Measurements from ENCODE around the gene VPS29. TPM values are rescaled to one million over a fixed set of nuclear protein-coding genes. Genes with fewer than 3 reads are reported as not detected.

Gene VPS29
- total RNA-seq, 2 experiments from 2014 or later: 80.3 to 162 TPM

GRCh38 chr12:110543965-110544364 is 42.1 kb upstream of the VPS29 start:
- intact Hi-C loops (cut with micrococcal nuclease; ENCODE audit: unreplicated experiment): no loop called here
- H3K9me2 ChIP-seq (ENCODE audit: insufficient read depth, low read length): no peaks in the 10 kb centered on the region
- H3K4me1 ChIP-seq (ENCODE audit: insufficient read depth, low read length, poor library complexity, severe bottlenecking): peaks cover 12% of the 10 kb centered on the region
- no peak overlapping the region for H2AFZ ChIP-seq (ENCODE audit: low read length)
- DNase-seq (ENCODE audit: low spot score): no peak
- H4K20me1 ChIP-seq (ENCODE audit: insufficient read depth, low read length): no peaks in the 10 kb centered on the region
- H3K4me3 ChIP-seq (ENCODE audit: low read depth, low read length, poor library complexity, severe bottlenecking): no peak overlapping the region
- peaks cover 30% of the 10 kb centered on the region; the same call in 1 of the 2 replicates for H3K79me2 ChIP-seq (ENCODE audit: insufficient read depth, low read depth, low read length)
- TF ChIP-seq CTCF (conservative IDR thresholded peaks at IDR 0.05; ENCODE audit: low read length): no peak
- TF ChIP-seq EZH2phosphoT487 (IDR thresholded peaks at IDR 0.05; ENCODE audit: borderline replicate concordance, low read depth, low read length): no peak
- CTCF ChIA-PET (ENCODE audit: unreplicated experiment): interaction anchor here (0.5 kb wide), 1 partner anchor 154 kb away, joined by 5 read pairs; no protein-coding TSS in a partner anchor
- H3K9me3 ChIP-seq (ENCODE audit: low read length): no peaks in the 10 kb centered on the region
- BruUV-seq (replicated peaks): no TSS peak
- H3K4me2 ChIP-seq (ENCODE audit: low read length): no peak overlapping the region
- POLR2A ChIA-PET: interaction anchor here (0.5 to 1.0 kb wide), 4 partner anchors 10 to 62 kb away, joined by 3 to 5 read pairs (median 3); no protein-coding TSS in a partner anchor
- H3K36me3 ChIP-seq (ENCODE audit: insufficient read depth, low read length): peaks cover 77% of the 10 kb centered on the region
- no peak overlapping the region for H3K27ac ChIP-seq (ENCODE audit: low read depth, low read length, poor library complexity, severe bottlenecking)

GRCh38 chr12:110543252-110543959 is 41.5 kb upstream of the VPS29 start:
- H3K27ac ChIP-seq (ENCODE audit: low read depth, low read length, poor library complexity, severe bottlenecking): no peak overlapping the region
- H2AFZ ChIP-seq (ENCODE audit: low read length): no peak overlapping the region
- peaks cover 24% of the 10 kb centered on the region; the same call in 1 of the 2 replicates for H3K79me2 ChIP-seq (ENCODE audit: insufficient read depth, low read depth, low read length)
- H3K9me2 ChIP-seq (ENCODE audit: insufficient read depth, low read length): no peaks in the 10 kb centered on the region
- peaks cover 77% of the 10 kb centered on the region for H3K36me3 ChIP-seq (ENCODE audit: insufficient read depth, low read length)
- no peak overlapping the region for H3K4me2 ChIP-seq (ENCODE audit: low read length)
- H4K20me1 ChIP-seq (ENCODE audit: insufficient read depth, low read length): no peaks in the 10 kb centered on the region
- intact Hi-C loops (cut with micrococcal nuclease; ENCODE audit: unreplicated experiment): no loop called here
- BruUV-seq (replicated peaks): no TSS peak
- ChIA-PET CTCF (ENCODE audit: unreplicated experiment) (interaction anchor here (0.5 kb wide), 1 partner anchor 154 kb away, joined by 5 read pairs; no protein-coding TSS in a partner anchor), POLR2A (interaction anchor here (0.5 to 1.0 kb wide), 6 partner anchors 12 to 185 kb away, joined by 3 to 5 read pairs (median 3); no protein-coding TSS in a partner anchor)
- no peak for DNase-seq (ENCODE audit: low spot score)
- H3K9me3 ChIP-seq (ENCODE audit: low read length): no peaks in the 10 kb centered on the region
- no peak overlapping the region for H3K4me3 ChIP-seq (ENCODE audit: low read depth, low read length, poor library complexity, severe bottlenecking)
- peaks cover 12% of the 10 kb centered on the region for H3K4me1 ChIP-seq (ENCODE audit: insufficient read depth, low read length, poor library complexity, severe bottlenecking)
- TF ChIP-seq CTCF (conservative IDR thresholded peaks at IDR 0.05; ENCODE audit: low read length) (no peak), EZH2phosphoT487 (IDR thresholded peaks at IDR 0.05; ENCODE audit: borderline replicate concordance, low read depth, low read length) (no peak)

GRCh38 chr12:110540048-110540447 is 38.1 kb upstream of the VPS29 start:
- no peaks in the 10 kb centered on the region for H3K9me2 ChIP-seq (ENCODE audit: insufficient read depth, low read length)
- intact Hi-C loops (cut with micrococcal nuclease; ENCODE audit: unreplicated experiment): no loop called here
- TF ChIP-seq EZH2phosphoT487 (IDR thresholded peaks at IDR 0.05; ENCODE audit: borderline replicate concordance, low read depth, low read length): no peak
- no TSS peak for BruUV-seq (replicated peaks)
- ChIA-PET POLR2A (interaction anchor here (0.6 kb wide), 2 partner anchors 67 to 231 kb away, joined by 3 to 8 read pairs; no protein-coding TSS in a partner anchor), CTCF (ENCODE audit: unreplicated experiment) (no interaction called here)
- H3K9me3 ChIP-seq (ENCODE audit: low read length): no peaks in the 10 kb centered on the region
- H3K79me2 ChIP-seq (ENCODE audit: insufficient read depth, low read depth, low read length): peaks cover 12% of the 10 kb centered on the region; the same call in 1 of the 2 replicates
- H3K36me3 ChIP-seq (ENCODE audit: insufficient read depth, low read length): peaks cover 84% of the 10 kb centered on the region
- H2AFZ ChIP-seq (ENCODE audit: low read length): no peak overlapping the region
- no peak for DNase-seq (ENCODE audit: low spot score)
- H4K20me1 ChIP-seq (ENCODE audit: insufficient read depth, low read length): no peaks in the 10 kb centered on the region
- H3K4me2 ChIP-seq (ENCODE audit: low read length): no peak overlapping the region
- no peak overlapping the region for H3K27ac ChIP-seq (ENCODE audit: low read depth, low read length, poor library complexity, severe bottlenecking)
- H3K4me3 ChIP-seq (ENCODE audit: low read depth, low read length, poor library complexity, severe bottlenecking): no peak overlapping the region
- H3K4me1 ChIP-seq (ENCODE audit: insufficient read depth, low read length, poor library complexity, severe bottlenecking): peaks cover 12% of the 10 kb centered on the region

All from OCI-LY7 (cell line).